GM12801 (cell line): ENCODE measurements around the gene SLC35G1.

Source experiments
- CTCF ChIP-seq: IDR thresholded peaks from one replicate; pipeline ENCODE4 v1.5.1; 2011; ENCODE audit warnings: control low read depth; ENCODE audit not compliant: insufficient read length; ENCODE audit errors: extremely low read depth

Gene SLC35G1

GRCh38 chr10:93912444-93912843 is 18.7 kb downstream of the SLC35G1 start:
- TF ChIP-seq CTCF = no peak

- TF ChIP-seq CTCF = no peak
Measured at GRCh38 chr10:93913706-93914105, 19.9 kb downstream of the SLC35G1 start.

GRCh38 chr10:93915598-93915997 is 21.8 kb downstream of the SLC35G1 start:
- TF ChIP-seq CTCF = no peak

- TF ChIP-seq CTCF = no peak
Measured at GRCh38 chr10:93916257-93917063, 22.7 kb downstream of the SLC35G1 start.

GRCh38 chr10:93917064-93917391 is 23.2 kb downstream of the SLC35G1 start:
- no peak for TF ChIP-seq CTCF

- TF ChIP-seq CTCF = no peak
Measured at GRCh38 chr10:93917821-93918220, 24.0 kb downstream of the SLC35G1 start.

- TF ChIP-seq CTCF = no peak
Measured at GRCh38 chr10:93921338-93921737, 27.6 kb downstream of the SLC35G1 start.
